Measurements from ENCODE around the gene GLIS1.
A peak's percentile ranks its signal among the peaks of the same experiment; 100 is the strongest.

The GLIS1 gene

GRCh38 chr1:53693773-53694717 lies 44.9 kb downstream of the GLIS1 start:
- peak; percentile 67 for DNase-seq (ENCODE audit: low spot score)

DNA sequence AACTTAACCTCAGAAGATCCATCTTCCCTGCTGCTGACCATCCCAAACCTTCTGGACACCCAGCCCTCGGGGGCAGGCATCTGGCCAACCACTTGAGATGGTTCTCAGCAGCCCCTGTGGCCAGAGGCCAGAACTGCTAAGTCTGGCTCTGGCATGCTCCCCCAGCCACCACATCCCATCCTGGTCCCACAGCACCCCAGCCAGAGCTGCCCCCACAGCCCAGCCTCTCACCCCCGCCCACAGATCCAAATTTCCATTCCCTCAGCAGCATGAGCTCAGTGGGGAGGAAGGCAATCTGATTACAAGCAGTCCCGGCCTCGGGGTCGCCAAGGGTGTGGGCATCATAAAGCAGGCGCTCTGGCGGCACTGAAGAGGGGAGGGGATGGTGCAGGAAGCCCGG lies 45.6 kb downstream of the GLIS1 start:
- no peak for DNase-seq (ENCODE audit: low spot score)

DNA sequence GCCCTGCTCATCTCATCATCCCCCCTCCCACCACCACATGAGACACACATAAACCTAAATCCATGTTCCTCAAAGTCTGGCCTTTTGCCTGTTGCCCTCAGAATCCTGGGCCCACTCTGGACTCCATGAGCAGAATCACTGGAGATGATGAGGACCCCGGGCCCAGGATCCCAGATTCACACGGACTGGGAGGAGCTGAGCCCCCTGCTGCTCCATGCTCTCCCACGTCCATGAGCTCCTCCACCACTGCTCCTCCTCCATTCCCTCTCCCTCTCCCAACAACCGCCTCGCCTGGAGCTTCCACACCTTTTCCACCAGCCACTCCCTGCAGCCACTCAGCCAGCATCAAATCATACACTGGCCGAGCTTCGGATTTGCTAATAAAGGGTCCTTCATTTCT lies 47.6 kb downstream of the GLIS1 start:
- DNase-seq (ENCODE audit: low spot score) = no peak

GRCh38 chr1:53690411-53690810 lies 48.6 kb downstream of the GLIS1 start:
- no peak for DNase-seq (ENCODE audit: low spot score)

DNA sequence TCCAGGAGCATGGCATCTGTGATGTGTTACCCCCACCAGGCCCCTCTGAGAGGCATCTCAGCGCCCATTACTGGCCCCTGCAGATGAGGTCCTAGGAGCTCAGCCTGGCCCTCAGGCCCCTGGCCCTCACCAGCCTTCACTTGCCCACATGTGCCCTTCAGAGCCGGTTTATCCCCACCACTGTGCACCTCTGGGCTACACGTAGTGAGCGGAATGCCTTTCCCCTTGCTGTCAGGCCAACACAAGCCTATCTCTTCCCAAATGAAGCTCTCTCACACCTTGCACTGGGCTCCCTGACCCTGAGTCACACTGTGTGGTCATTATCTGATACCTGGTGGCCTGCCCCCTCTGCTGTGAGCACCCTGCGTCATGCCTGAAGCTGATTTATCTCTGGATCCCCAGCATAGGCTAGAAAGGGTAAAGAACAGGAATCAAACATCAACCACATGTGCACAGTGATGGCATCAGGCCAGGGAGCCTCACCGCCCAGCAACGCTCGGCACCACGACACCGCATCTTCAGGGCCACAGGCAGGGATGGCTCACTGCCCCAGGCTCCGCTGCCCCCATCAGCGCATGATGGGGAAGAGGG lies 49.1 kb downstream of the GLIS1 start:
- DNase-seq (ENCODE audit: low spot score) = no peak

DNA sequence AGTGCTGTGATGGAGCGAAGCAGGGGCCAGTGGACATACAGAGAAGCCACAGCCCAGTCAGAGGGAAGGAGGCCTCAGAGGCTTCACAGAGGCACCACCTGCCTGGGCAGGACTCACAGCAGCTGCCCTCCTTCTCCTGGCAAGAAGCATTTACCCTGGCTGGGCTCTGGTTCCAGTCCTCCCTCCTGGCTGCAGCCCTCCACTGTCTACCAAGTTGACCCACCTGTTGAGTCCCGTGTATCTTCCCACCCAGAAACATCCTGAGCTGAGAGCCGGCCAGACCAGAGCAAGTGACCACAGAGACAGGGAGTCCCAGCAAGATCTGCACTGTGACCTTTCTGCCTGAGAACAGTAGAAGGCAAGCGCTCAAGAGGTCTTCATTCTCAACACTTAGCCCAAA lies 49.7 kb downstream of the GLIS1 start:
- DNase-seq (ENCODE audit: low spot score) = no peak

DNA sequence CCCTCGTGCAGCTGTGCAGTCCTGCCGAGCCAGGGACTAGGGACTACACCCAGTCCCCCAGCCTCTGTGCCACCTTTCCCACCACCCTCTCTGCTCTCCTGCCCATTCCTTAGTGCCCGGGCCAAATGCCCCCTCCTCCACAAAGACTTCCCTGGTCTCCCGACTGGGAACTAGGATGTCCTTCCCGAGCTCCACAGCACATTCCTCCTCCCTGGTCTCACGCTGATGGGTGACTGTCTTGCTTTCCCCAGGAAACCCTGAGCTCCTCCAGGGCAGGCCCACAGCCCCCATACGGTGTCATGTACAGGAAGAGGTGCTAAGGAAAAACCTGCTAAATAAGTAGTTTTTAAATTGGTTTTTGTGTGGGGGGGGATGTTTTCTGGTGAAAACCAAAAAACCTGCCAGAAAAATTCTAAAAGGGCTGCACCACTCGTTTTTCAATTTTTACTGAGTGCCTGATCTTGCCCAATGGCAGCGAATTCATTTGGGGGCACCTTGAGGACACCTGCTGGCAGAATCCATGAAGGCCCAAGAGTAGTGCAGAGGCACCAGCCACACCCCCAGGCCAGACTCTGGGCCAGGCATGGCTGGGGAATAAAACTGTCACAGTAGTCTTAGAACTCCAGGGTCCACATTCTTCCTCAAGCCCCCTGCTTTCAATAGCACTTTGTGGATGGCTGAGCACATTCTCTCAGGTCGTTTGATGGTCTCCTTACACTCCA lies 50.4 kb downstream of the GLIS1 start:
- DNase-seq (ENCODE audit: low spot score) = no peak

GRCh38 chr1:53687901-53688300 lies 51.1 kb downstream of the GLIS1 start:
- DNase-seq (ENCODE audit: low spot score) = no peak

GRCh38 chr1:53687426-53687825 lies 51.5 kb downstream of the GLIS1 start:
- no peak for DNase-seq (ENCODE audit: low spot score)

DNA sequence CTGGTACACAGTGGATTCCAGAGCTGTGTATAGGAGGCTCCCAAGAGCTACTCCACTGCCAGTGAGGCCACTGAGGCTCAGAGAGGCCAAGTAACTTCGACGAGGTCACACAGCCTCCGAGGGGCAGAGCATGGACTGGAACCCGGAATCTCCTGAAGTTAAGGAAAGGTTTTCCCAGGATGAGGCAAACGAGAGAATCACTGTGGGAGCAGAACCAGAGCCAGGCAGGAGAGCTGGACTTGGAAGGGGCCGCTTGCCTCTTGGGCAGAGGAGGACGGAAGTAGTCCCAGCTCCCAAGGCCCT lies 52.0 kb downstream of the GLIS1 start:
- DNase-seq (ENCODE audit: low spot score) = no peak

DNA sequence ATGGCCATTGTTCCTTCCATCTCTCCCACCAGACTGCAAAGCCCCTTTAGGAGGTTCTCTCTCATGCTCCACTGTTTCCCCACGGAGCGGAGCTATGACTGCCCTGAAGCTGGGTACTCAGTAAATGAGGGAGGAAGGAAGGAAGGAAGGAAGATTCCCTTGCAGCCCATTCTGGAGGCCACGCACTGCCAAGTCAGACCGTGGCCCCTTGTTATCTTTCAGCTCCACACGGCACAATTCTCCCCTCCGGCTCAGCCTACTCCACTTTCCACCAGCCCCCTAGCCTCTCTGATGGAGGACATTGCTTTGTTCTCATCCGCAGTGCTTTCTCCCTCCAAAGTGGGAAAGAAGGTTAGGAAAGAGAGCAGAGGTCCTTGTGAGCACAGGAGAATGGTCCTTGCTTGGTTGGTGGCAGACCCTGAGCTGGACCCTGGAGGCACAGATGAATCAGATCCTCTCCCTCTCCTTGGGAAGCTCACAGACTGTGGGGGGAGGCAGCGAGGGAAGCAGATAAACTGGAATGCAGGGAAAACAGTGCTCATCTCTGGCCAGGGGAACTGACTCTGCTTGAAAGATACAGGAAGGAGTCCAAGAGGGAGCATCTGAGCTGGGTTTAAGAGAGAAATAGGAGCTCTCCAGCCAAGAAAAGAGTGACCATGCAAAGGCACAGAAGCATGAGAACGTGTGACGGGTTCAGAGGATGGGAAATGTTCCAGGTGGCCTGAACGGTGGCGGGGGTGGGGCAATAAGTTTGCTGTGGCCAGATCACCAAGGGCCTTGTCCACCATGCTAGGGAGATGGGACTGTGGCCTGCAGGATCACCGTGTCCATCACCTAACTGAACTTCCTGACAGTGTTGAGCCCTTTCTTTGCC lies 52.6 kb downstream of the GLIS1 start:
- DNase-seq (ENCODE audit: low spot score) = no peak

GRCh38 chr1:53685272-53686051 lies 53.5 kb downstream of the GLIS1 start:
- DNase-seq (ENCODE audit: low spot score) = peak; percentile 48

- DNase-seq (ENCODE audit: low spot score) = no peak
These were observed 54.2 kb downstream of the GLIS1 start for GRCh38 chr1:53684741-53685140.

DNA sequence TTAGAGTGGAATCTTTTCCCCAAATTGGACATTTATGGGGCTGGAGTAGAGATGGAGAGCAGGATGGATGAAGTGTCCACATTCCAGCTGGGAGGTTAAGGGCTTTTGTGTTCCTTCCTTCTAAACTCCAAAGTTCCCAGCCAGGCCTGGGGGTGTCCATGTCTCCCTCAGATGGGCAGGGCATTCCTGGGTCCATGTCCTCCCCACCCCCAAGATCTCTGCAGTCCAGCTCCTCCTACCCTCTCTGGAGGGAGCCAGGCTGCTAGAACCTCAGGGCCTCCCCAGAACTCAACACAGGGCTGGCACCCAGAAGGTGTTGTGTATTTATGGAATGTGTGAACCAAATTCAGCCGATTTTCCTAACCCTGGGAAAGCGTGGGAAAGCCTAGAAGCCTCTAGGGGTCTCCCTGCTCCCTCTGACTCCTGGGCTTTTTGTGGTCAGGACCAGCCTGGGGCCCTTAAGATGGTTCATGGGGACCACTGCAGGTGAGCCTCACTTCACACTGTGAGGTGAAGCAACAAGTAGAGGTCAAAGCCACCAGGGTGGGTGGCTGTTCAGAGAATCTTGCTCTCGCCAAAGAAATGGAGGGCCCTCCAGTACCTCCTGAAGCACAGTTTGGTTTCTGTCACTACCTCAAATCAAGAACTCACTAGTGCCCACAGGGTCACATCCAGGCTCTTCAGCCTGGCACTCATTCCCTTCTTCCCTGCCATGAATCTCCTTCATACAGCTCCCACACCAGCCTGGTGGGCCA lies 54.8 kb downstream of the GLIS1 start:
- no peak for DNase-seq (ENCODE audit: low spot score)

DNA sequence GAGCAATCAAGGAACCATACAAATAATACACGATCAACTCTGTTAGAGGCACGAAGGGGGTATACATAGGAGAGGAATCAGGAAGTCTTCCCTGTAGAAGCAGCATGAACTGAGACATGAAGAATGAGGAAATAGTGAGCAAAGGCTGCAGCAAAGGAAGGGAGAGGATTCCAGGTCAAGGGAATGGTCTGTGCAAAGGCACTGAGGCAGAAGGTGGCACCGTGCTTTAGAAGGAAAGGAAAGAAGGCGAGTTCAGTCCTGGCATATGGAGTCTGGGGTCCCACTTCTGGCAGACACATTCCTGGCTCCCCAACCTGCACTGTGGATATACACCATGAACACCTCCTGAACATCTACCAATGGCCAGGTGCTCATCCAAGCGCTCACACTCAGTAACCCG lies 56.1 kb downstream of the GLIS1 start:
- no peak for DNase-seq (ENCODE audit: low spot score)

- peak; percentile 56 for DNase-seq (ENCODE audit: low spot score)
These were observed 56.8 kb downstream of the GLIS1 start for GRCh38 chr1:53681977-53682685.

DNA sequence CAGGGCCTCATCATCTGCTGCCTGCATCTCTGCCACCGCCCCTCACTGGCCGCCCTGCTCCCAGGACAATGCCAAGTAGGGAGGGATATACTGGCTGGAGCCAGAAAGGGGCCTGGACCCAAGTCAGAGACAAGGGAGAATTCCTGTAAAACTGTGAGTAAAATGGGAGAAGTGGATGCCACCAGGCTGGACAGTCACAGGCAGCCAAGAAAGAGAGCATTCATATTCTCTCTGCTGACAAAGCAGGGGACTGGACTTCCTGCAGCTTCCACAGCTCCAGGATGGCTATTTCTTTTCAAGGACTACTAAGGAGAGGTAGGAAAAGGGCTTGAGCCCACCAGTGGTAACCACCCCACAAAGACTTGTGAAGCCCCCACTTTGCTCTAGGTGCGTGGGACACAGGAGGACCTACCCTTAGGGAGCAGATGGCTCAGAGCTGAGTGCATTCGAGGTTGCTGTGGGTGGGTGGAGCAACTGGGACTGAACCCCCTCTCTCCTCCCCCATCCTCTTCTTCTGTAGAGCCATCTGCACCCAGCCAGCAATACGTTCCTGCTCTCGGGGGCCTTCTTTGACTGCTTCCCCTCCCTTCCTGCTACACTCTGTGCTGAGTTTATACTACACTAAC lies 57.5 kb downstream of the GLIS1 start:
- peak; percentile 4 for DNase-seq (ENCODE audit: low spot score)

DNA sequence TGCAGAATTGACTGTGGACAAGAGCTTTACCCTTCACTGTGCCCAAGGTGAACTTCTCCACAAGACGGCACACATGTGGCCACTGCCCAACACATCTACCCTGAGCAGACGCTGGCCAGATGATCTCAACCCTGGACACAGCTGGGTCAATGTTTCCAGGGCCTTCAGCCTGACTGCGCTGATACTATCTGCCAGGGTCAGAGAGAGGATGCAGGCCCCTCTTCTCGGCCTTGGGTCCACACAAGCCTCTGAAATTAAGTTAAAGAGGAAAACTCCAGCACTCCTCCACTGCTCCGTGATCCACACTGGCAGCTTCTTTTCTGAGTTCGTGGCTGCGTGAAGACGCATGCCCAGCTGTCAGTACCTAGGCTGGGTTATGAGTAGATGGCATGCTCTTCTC lies 58.1 kb downstream of the GLIS1 start:
- DNase-seq (ENCODE audit: low spot score) = no peak
